ENCODE measurements around the gene CD7.

Gene CD7

GRCh38 chr17:82346342-82347300 is 29.2 kb upstream of the CD7 start:
- no peak for DNase-seq

DNA sequence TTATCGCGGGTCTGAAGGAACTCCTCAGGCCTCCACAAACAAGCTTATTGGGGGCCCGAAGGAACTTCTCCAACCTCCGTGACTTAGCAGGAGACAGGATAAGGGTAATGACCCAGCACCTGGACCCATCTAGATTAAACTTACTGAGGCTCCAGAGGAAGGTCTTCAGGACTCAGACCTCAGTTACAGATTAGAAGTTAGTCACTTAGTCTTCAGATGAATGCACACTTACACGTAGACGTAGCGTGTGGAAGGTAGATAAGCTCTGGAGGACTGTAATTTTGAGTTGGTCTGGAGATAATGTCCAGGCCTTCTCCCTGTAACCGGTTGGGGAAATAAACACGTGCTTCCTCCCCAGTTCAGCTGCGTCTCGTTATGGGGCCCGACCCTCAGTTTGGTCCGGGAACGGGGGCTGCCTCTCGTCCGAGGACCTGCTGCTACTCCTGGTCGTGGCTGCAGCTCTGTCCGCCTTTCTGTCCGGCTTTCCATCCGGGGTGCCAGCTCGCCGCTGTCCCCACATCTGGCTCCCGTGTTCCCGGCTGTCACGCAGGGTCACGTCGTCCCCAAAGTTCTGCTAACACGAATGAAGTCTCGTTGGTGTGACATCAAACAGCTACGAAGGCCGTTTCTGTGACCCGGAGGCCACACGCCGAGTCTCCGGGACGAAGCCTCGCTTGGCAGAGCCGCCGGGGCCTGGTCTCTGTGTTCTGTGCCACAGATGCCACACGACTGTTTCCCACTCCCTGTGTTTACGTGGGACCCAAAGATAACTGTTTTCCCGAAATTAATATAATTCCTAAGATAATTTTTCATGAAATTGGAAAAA is 28.0 kb upstream of the CD7 start:
- no peak for DNase-seq

DNA sequence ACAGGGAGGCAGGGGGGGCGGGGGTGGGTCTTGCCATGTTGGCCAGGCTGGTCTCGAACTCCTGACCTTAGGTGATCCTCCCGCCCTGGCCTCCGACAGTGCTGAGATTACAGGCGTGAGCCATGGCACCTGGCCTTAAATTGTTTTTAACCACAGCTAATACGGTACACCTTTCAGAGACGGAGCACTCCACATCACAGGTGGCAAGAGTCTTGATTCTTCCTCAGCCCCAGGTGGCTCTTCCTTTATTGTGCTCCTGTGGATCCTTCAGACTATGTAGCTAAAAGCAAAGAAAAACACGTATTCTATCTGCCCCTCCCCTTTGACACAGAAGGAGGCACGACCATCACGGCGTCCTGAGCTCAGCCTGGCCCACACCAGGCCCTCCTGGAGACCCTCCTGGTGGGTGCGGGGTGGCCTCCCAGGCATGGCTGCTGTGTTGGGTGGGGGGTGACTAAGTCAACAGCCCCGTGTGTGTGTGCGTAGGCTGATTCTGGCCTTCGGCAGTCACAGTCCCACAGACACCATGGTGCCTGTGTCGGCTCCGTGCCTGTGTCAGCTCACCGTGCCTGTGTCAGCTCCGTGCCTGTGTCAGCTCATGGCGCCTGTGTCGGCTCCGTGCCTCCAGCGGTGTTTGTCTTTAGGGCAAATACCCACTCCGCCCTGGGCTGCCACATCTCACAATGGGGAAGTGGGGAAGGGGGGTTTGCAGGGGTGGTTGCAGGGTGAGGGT is 26.9 kb upstream of the CD7 start:
- DNase-seq = no peak

- no peak for DNase-seq
These were observed 26.2 kb upstream of the CD7 start for GRCh38 chr17:82343560-82343959.

DNA sequence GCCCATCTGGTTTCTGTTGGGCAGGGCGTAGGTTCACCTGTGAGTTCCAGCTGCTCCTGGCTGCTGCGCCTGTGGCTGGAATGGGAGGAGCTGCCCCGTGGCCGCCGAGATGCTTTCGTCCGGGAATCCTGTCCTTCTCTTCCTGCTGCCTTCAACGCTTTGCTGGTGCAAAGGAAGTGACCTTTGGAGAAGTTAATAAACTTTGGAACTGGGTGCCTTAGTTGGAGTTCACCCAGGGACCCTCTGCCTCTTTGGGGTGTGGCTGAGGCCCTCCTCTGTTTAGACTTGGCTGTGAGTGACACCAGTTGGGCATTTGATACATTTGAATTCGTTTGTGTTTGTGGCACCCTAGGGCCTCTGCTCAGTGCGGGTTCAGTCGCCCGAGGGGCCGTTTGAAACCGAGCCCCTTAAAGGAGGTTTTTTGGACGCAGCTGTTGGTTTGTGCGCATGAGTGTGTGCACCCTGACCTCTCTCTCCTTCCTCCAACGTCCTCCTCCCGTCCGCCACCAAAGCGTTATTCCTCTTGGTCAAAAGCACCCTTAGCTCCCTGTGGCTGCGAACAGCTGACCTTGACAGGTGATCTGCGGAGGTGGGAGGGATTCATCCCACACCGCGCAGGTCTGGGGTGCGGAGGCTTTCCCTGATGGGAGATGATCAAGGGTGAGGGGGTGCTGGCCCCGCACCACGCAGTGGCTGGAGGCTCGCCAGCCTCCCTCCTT is 25.1 kb upstream of the CD7 start:
- no peak for DNase-seq

DNA sequence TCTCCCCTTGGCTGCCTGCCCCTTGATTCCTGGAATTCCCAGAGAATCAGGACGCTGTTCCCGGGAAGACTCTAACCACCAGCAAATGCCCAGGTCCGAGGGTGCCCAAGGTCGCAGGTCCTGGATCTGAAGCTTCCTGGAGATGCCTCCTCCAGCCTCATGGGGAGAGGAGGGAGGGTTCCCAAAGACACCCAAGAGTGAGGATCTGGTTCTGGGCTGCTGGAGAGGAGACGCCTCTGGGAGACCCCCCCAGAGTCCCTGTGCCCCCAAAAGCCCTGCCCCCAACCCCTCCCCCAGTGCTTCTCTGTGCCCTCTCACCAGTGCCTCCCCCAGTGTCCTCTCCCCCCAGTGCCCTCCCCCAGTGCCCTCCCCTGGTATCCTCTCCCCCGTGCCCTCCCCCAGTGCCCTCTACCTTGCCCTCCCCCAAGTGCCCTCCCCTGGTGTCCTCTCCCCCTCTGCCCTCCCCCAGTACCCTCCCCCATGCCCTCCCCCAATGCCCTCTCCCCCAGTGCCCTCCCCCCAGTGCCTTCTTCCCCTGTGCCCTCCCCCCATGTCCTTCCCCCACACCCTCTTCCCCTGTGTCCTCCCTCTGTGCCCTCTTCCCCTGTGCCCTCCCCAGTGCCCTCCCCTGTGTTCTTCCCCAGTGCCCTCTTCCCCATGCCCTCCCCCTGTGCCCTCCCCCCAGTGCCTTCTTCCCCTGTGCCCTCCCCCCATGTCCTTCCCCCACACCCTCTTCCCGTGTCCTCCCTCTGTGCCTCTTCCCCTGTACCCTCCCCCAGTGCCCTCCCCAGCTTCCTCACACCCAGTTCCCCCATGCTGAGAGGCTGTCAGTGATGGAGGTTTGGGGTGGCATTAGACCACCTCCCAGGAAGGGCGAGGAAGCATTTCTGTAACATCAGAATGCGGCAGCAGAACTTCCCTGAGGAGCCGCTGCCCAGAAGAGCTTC is 22.5 kb upstream of the CD7 start:
- no peak for DNase-seq

GRCh38 chr17:82338858-82339633 is 21.6 kb upstream of the CD7 start:
- DNase-seq = peak in 3 of 14 donors; percentile 5 to 35 (median 14)

GRCh38 chr17:82334622-82335394 is 17.4 kb upstream of the CD7 start:
- DNase-seq = no peak

DNA sequence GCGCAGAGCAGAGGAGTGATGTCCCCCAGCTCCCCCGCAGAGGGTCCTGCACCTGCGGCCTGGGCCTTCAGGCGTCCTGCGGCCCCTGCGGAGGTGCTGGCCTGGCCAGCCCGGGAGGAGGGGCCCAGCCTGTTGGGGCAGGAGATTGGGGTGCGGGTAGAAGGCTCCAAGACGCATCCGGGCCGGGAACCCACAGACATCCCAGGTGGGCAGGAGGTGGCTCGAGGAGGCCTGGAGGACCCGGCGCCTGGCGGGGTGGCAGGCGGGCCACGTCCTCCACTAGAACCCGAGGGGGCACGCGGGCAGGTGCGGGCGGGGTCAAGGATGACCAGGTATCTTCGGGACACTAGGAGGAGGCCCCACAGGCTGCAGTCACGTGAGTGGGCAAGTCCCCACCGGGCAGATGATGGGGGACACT is 16.8 kb upstream of the CD7 start:
- no peak for DNase-seq

- no peak for DNase-seq
These were observed 16.1 kb upstream of the CD7 start, which contains the start of gene SECTM1 for GRCh38 chr17:82333279-82334171. SECTM1 (minus strand) TSS chr17:82333766; CDS start chr17:82327240, 6,526 bp downstream.

GRCh38 chr17:82332669-82333278 is 15.4 kb upstream of the CD7 start:
- DNase-seq = peak in 5 of 14 donors; percentile 9 to 28 (median 11)

DNA sequence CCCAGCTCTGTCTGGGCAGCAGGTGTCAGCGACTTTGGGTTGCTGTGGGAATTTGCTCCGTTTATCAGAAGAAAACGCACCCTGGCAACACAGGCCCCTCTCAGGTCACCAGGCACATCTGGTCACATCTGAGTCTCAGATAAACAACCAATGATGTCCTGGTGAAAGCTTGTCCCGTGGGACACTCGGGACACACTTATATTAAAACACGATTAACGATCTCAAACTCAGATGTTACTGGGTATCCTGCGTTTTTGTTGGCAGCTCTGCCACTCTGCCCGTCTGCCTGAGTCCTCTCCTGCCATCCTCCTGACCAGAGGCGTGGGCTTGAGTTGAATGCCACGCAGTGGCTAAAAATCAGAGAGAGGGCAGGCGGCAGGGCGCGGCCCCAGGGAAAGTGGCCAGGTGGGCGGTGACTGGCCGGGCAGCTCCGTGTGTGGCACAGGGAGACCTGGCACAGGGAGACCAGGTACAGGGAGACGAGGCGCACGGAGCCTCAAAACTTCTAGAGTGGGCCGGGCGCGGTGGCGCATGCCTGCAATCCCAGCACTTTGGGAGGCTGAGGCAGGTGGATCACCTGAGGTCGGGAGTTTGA is 14.0 kb upstream of the CD7 start:
- no peak for DNase-seq

DNA sequence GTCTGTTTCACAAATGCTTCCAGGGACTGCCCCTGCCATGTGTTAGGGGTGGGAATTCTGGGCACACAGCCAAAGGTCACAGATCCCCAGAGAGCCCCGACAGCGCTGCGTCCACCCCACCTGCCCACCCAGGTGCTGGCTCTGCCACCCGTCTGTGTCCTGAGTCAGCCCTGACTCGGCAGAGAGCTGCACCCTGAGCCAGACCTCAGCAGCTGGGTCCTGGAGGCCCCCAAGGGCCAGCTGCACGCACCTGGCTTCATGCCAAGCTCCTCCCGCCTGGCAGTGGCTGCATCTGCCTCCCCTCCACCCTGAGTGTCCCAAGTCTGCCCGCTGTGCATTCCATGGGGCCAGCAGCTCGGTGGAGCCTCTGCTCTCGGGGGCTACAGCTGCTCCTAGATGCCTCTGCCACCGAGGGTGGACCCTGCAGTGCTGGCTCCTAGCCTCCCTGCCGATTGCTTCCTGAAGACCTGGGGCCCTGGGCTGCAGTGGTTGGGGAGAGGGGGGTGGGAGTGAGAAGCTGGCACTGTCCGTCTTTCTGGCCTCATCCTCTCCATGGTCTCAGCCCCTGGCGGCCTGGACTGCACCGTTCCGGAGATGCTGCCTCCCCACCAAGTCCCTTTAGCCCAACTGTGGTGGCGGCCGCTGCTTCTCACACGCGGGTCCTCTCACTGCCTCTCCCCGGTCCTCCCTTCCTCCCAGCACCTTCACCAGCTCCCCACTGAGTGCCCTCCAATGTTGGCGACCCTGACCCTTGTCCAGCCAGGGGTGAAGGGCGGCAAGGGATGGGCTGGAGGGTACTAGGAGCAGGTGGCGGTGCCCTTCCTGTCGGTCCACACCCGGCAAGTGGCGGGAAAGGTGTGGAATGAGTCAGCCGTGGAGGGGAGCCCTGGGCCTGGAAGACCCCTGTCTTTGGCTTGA is 13.2 kb upstream of the CD7 start:
- DNase-seq = no peak

- no peak for DNase-seq
These were observed 12.4 kb upstream of the CD7 start for GRCh38 chr17:82329683-82330321.

GRCh38 chr17:82328994-82329507 is 11.6 kb upstream of the CD7 start:
- no peak for DNase-seq
